Testis (tissue), 3 donors: ENCODE data around the gene MINDY4. TPM values are rescaled to one million over a fixed set of nuclear protein-coding genes. Genes with fewer than 3 reads are reported as not detected.

ENCODE experiments used
- DNase-seq: peaks from one replicate; pipeline ENCODE4 v3.0.0-alpha.2; 2019
- H3K27ac ChIP-seq, 2 donors: fragments of 200-600 bp; sonication (generic); one replicate each; pipeline ENCODE4 v1.5.1; 2019
- H3K27me3 ChIP-seq: fragments of 200-600 bp; sonication (generic); one replicate; pipeline ENCODE4 v1.5.1; 2019
- H3K36me3 ChIP-seq: fragments of 200-600 bp; sonication (generic); one replicate; pipeline ENCODE4 v1.5.1; 2017; ENCODE audit warnings: low read depth; ENCODE audit errors: missing control alignments
- H3K4me1 ChIP-seq: fragments of 200-600 bp; sonication (generic); one replicate; pipeline ENCODE4 v1.5.1; 2019
- H3K4me3 ChIP-seq, 2 donors: fragments of 200-600 bp; sonication (generic); one replicate each; pipeline ENCODE4 v1.5.1; 2017 to 2019
- H3K9me3 ChIP-seq: fragments of 200-600 bp; sonication (generic); one replicate; pipeline ENCODE4 v1.5.1; 2017
- POLR2A ChIP-seq: fragments of 450-650 bp; IDR thresholded peaks from one replicate; pipeline ENCODE4 v1.6.1; 2017; ENCODE audit warnings: antibody characterized with exemption, mild to moderate bottlenecking, moderate library complexity
- WGBS, 2 donors: methylation state at CpG; one replicate each; pipeline ENCODE4 v1.1.5; 2018; 5-methylcytosine and 5-hydroxymethylcytosine counted together
- intact Hi-C: fragments of 100-400 bp; cut with DNase I; formaldehyde crosslinking; loops from one replicate; pipeline ENCODE4 v1.15.1; 2023; ENCODE audit warnings: low total_unique reads
- polyA plus RNA-seq: library from polyadenylated mRNA; stranded (reverse); fragments of 350-450 nt; fragmentation: Illumina TruSeq; extraction: RNeasy Lipid Tissue Mini Kit (QIAGEN cat#74804); gene quantifications from one replicate; pipeline ENCODE4 v1.2.3, GENCODE V29; 2014; ENCODE audit warnings: low read depth, low replicate concordance; ENCODE audit not compliant: insufficient read depth
- total RNA-seq, 2 donors: library from RNA; depleted of rRNA; stranded (reverse); fragments of >200 nt; gene quantifications; one replicate each; pipeline ENCODE4 v1.2.3, GENCODE V29; 2016
- TF ChIP-seq, protein P1 (sequence below), 3 experiments: fragments of 450-650 bp in 2 of 3; fragments of 200-600 bp in 1 of 3; sonication (generic) in 1 of 3; IDR thresholded peaks; one replicate each; pipeline ENCODE4 v1.5.1; 2016 to 2019; ENCODE audit warnings: antibody characterized with exemption in 3 of 3, mild to moderate bottlenecking in 2 of 3, moderate library complexity in 1 of 3

MINDY4 gene
- total and polyA plus RNA-seq, 3 donors from 2014 or later = 25.3 to 51.7 (median 47.6) TPM

DNA sequence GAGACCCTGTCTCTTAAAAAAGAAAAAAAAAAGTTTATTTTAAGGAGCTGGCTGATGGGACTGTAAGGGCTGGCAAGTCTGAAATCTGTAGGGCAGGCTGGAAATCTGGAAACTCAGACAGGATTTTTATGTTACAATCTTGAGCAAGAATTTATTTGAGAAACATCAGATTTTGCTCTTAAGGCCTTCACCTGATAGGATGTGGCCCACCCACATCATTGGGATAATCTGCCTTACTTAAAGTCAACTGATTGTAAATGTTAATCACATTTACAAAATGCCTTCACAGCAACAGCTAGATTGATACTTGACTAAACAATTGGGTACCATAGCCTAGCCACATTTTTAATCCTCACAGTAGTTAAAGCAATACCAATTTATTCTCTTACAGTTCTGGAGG, 11.5 kb downstream of the MINDY4 start:
- DNase-seq = no peak
- H3K36me3 ChIP-seq = no peaks in the 10 kb centered on the region
- H3K9me3 ChIP-seq = no peaks in the 10 kb centered on the region
- H3K4me3 ChIP-seq = no peak overlapping the region
- TF ChIP-seq, protein P1, sequence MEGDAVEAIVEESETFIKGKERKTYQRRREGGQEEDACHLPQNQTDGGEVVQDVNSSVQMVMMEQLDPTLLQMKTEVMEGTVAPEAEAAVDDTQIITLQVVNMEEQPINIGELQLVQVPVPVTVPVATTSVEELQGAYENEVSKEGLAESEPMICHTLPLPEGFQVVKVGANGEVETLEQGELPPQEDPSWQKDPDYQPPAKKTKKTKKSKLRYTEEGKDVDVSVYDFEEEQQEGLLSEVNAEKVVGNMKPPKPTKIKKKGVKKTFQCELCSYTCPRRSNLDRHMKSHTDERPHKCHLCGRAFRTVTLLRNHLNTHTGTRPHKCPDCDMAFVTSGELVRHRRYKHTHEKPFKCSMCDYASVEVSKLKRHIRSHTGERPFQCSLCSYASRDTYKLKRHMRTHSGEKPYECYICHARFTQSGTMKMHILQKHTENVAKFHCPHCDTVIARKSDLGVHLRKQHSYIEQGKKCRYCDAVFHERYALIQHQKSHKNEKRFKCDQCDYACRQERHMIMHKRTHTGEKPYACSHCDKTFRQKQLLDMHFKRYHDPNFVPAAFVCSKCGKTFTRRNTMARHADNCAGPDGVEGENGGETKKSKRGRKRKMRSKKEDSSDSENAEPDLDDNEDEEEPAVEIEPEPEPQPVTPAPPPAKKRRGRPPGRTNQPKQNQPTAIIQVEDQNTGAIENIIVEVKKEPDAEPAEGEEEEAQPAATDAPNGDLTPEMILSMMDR (IDR thresholded peaks at IDR 0.05) = no peak
- no peak for TF ChIP-seq POLR2A
- no peaks in the 10 kb centered on the region for H3K4me1 ChIP-seq
- no peak overlapping the region for H3K27ac ChIP-seq
- no peaks in the 10 kb centered on the region for H3K27me3 ChIP-seq
- intact Hi-C loops = no loop called here

DNA sequence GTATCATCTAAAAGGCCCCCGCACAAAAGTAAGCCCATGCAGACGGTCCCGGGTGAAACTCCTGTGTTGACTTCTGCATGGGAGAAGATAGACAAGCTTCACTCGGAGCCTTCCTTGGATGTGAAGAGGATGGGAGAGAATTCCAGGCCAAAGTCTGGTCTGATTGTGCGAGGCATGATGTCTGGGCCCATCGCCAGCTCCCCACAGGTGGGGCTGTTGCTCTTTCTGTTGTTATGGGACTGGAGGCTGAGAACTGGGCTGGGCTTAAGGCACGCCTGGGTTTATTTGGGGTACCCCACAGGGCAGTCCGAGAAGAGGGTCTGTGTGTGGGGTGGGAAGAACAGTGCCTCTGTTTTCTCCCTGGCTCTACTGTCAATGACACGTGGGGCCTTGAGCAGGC, 14.6 kb downstream of the MINDY4 start:
- no peaks in the 10 kb centered on the region for H3K27me3 ChIP-seq
- H3K4me1 ChIP-seq = no peaks in the 10 kb centered on the region
- H3K27ac ChIP-seq = no peak overlapping the region
- no peak overlapping the region for H3K4me3 ChIP-seq
- intact Hi-C loops = no loop called here
- H3K9me3 ChIP-seq = no peaks in the 10 kb centered on the region
- no peak for DNase-seq
- WGBS, 2 donors = 77 to 92% methylated on average over 9 of the region's 9 CpGs
- no peak for TF ChIP-seq POLR2A
- TF ChIP-seq, protein P1 (IDR thresholded peaks at IDR 0.05) = no peak
- no peaks in the 10 kb centered on the region for H3K36me3 ChIP-seq

DNA sequence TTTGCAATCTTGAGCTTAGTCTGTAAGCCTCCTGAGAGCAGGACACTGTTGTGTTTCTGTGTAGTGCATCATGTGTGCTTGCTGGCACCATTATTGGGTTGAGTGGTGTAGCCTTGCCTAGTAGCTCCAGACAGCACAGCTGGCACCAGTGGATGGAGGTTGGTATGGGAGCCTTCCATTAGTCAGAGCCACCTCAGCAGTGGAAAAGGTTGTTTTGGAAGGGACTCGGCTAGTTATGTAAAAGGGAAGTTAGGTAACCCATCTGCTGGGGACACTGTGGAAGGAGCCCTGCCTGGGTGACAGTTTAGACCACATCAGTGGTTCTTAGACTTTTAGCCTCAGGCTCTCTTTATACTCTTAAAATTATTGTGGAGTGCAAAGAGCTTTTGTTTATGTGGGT, 16.3 kb downstream of the MINDY4 start:
- H3K4me3 ChIP-seq = no peak overlapping the region
- intact Hi-C loops = no loop called here
- WGBS, 2 donors = 88 to 90% methylated on average over 1 of the region's 1 CpG
- H3K36me3 ChIP-seq = no peaks in the 10 kb centered on the region
- no peak for TF ChIP-seq POLR2A
- TF ChIP-seq, protein P1 (IDR thresholded peaks at IDR 0.05) = no peak
- no peaks in the 10 kb centered on the region for H3K9me3 ChIP-seq
- no peaks in the 10 kb centered on the region for H3K27me3 ChIP-seq
- H3K27ac ChIP-seq = no peak overlapping the region
- DNase-seq = no peak
- no peaks in the 10 kb centered on the region for H3K4me1 ChIP-seq

DNA sequence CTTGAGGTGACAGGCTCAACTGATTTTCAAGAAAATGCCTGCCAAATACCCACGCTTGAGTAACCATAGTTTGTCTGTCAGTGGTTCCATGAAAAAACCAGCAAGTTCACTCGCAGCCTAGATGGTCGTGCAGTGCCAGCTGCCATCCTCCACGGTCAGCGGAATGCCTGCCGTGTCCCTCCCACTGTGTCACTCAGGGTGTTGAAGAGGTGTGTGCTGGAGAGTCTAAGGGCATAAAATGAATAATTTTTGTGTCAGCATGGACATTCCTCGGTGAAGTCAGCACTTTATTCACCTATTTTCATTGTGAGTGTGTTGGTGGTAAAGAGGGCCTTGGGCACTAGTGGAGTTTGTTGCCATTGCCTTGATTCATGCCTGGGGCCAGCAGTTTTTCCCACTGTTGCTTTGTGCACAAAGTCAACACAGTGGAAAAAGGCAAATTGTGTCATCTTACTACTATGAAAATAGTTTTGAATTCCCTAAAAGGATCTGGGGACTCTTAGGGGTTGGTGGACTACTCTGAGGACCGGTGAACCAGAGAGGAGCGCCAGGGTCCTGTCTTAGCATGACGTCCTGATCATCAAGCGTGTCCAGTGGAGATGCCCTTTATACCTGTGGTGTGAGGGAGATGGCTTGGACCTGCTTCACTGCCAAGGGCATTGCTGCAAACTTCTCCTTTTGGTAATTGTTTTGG, 17.6 kb downstream of the MINDY4 start:
- Histone ChIP-seq H3K9me3 (no peaks in the 10 kb centered on the region), H3K36me3 (no peaks in the 10 kb centered on the region), H3K27me3 (no peaks in the 10 kb centered on the region), H3K4me1 (no peaks in the 10 kb centered on the region), H3K4me3 (no peak overlapping the region), H3K27ac (no peak overlapping the region)
- no peak for DNase-seq
- WGBS, 2 donors = 82 to 86% methylated on average over 11 of the region's 11 CpGs
- intact Hi-C loops = no loop called here
- TF ChIP-seq POLR2A = no peak

DNA sequence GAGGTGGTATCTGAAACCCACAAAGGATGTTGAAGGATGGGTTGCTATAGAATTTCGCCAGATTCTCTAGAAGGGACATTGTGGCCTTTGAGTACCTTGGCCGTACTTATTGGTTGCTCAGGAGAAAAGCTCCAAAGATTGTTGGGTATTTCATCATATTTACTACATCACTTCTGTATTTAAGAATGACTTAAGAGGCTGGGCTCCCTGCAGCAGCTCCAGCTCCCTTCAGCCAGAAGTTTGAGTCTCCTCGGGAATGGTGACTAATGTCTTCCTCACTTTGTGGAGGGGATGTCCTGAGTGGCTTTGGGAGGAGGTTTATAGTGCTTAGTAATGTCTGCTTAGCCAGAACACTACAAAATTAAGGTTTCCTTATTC, 18.1 kb downstream of the MINDY4 start:
- no peak overlapping the region for H3K27ac ChIP-seq
- no peaks in the 10 kb centered on the region for H3K27me3 ChIP-seq
- H3K4me3 ChIP-seq = no peak overlapping the region
- no peaks in the 10 kb centered on the region for H3K36me3 ChIP-seq
- H3K4me1 ChIP-seq = no peaks in the 10 kb centered on the region
- intact Hi-C loops = no loop called here
- no peak for DNase-seq
- no peaks in the 10 kb centered on the region for H3K9me3 ChIP-seq
- WGBS, 2 donors = 78 to 90% methylated on average over 3 of the region's 3 CpGs
- no peak for TF ChIP-seq POLR2A
- TF ChIP-seq, protein P1 (IDR thresholded peaks at IDR 0.05) = no peak
